PC-3 (cell line): ENCODE measurements around the gene ADORA1. TPM values are rescaled to one million over a fixed set of nuclear protein-coding genes. Genes with fewer than 3 reads are reported as not detected.

Experiments
- ATAC-seq: fragments of 200-7000 bp; cut with Tn5 transposase; 2 replicates; pipeline ENCODE4 v1.9.1; 2020; ENCODE audit warnings: mild to moderate bottlenecking, moderate library complexity
- BruUV-seq: library from RNA; stranded (reverse); fragments of 400-500 nt; replicated peaks from 2 replicates; lab custom pipeline; 2021; lab: Mats Ljungman, UMichigan
- CTCF ChIA-PET: fragments of 300-600 bp; sonication (Branson Sonifier 250); formaldehyde crosslinking; loops from one replicate; lab custom pipeline; 2022; ENCODE audit warnings: antibody characterized with exemption; lab: Charles Lee
- POLR2A ChIA-PET: fragments of 300-600 bp; sonication (Branson Sonifier 250); formaldehyde crosslinking; loops from one replicate; lab custom pipeline; 2022; ENCODE audit warnings: antibody characterized with exemption; ENCODE audit not compliant: unreplicated experiment; lab: Charles Lee
- DNase-seq: peaks from one replicate; pipeline ENCODE4 v3.0.0-alpha.2; 2015
- H2AFZ ChIP-seq: fragments of 300-600 bp; sonication (generic); 2 replicates; pipeline ENCODE4 v1.6.0; 2016; ENCODE audit warnings: antibody characterized with exemption, low read length
- H3F3A ChIP-seq: fragments of 300-600 bp; sonication (generic); one replicate; pipeline ENCODE4 v1.6.0; 2017; ENCODE audit warnings: antibody characterized with exemption, low read length, control low read depth, mild to moderate bottlenecking; ENCODE audit not compliant: unreplicated experiment
- H3K27ac ChIP-seq: fragments of 300-600 bp; sonication (generic); 2 replicates; pipeline ENCODE4 v1.5.1; 2016; ENCODE audit warnings: mild to moderate bottlenecking, low read length
- H3K27me3 ChIP-seq: fragments of 300-600 bp; sonication (generic); 2 replicates; pipeline ENCODE4 v1.6.1; 2016; ENCODE audit warnings: low read length, mixed read lengths
- H3K36me3 ChIP-seq: fragments of 300-600 bp; sonication (generic); 2 replicates; pipeline ENCODE4 v1.6.1; 2016; ENCODE audit warnings: low read depth, mixed run types, low read length, mixed read lengths
- H3K4me1 ChIP-seq: fragments of 300-600 bp; sonication (generic); 2 replicates; pipeline ENCODE4 v1.5.1; 2016; ENCODE audit warnings: low read length; ENCODE audit not compliant: insufficient read depth
- H3K4me2 ChIP-seq: fragments of 300-600 bp; sonication (generic); 2 replicates; pipeline ENCODE4 v1.6.0; 2016; ENCODE audit warnings: low read length
- H3K4me3 ChIP-seq: fragments of 300-600 bp; sonication (generic); 2 replicates; pipeline ENCODE4 v1.5.1; 2016; ENCODE audit warnings: mild to moderate bottlenecking, low read length, mixed read lengths
- H3K79me2 ChIP-seq: fragments of 300-600 bp; sonication (generic); 2 replicates; pipeline ENCODE4 v1.6.1; 2017; ENCODE audit warnings: low read length, mixed read lengths
- H3K9ac ChIP-seq: fragments of 300-600 bp; sonication (generic); 2 replicates; pipeline ENCODE4 v1.6.0; 2016; ENCODE audit warnings: mild to moderate bottlenecking, low read length
- H3K9me2 ChIP-seq: fragments of 300-600 bp; sonication (generic); replicated peaks from 2 replicates; pipeline ENCODE4 v1.6.1; 2016; ENCODE audit warnings: mixed run types, low read length, mixed read lengths
- H3K9me3 ChIP-seq: fragments of 300-600 bp; sonication (generic); 2 replicates; pipeline ENCODE4 v1.6.1; 2016; ENCODE audit warnings: low read length, mixed read lengths
- H4K20me1 ChIP-seq: fragments of 300-600 bp; sonication (generic); 2 replicates; pipeline ENCODE4 v1.6.1; 2016; ENCODE audit warnings: low read length, mixed read lengths
- CTCF ChIP-seq: fragments of 300-600 bp; sonication (generic); conservative IDR thresholded peaks from 2 replicates; pipeline ENCODE4 v1.5.1; 2017; ENCODE audit warnings: antibody characterized with exemption, low read depth, mild to moderate bottlenecking, low read length
- EZH2 ChIP-seq: fragments of 300-600 bp; sonication (generic); IDR thresholded peaks from one replicate; pipeline ENCODE4 v1.6.1; 2017; ENCODE audit warnings: antibody characterized with exemption, mild to moderate bottlenecking, low read length; ENCODE audit not compliant: unreplicated experiment
- EZH2phosphoT487 ChIP-seq: fragments of 300-600 bp; sonication (generic); IDR thresholded peaks from 2 replicates; pipeline ENCODE4 v1.6.1; 2018; ENCODE audit warnings: mild to moderate bottlenecking, antibody characterized with exemption, low read length, borderline replicate concordance
- intact Hi-C: fragments of 100-400 bp; cut with micrococcal nuclease; formaldehyde crosslinking; loops from 2 replicates; pipeline ENCODE4 v1.9.0; 2023
- total RNA-seq: library from RNA; depleted of rRNA; stranded (reverse); fragments of >200 nt; gene quantifications from 2 replicates; pipeline ENCODE4 v1.2.3, GENCODE V29; 2014

ADORA1 gene
- total RNA-seq, 1 experiment from 2014 or later = 1.4 TPM

DNA sequence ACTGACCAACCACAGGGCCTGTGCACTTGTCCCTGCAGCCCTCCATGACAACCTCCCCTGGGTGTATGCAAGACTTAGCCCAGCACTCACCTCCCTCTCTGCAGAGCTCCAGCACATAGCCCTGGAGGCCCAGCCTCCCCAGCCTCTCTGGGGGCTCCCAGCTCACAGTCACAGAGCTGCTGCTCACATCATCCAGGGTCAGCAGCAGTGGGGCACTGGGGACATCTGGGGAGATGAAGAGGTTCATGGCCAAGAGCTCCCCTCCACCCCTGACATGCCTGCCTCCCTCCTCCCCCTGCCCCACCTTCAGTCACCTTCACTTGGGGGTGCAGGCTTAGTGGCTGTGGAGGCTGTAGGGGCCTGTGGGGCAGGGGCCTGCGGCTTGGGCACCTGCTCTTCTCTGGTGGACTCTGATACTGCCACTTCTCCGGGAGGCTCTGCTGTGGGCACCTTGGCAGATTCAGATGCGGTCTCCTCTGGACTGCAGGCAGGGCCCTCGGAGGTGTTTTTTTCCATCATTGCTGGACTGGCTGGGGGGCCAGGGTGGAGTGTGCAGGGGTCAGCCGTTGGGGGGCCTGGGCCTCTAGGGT is 47.8 kb downstream of the ADORA1 start, which contains the start of gene MYBPH:
Gene MYBPH, minus strand, starts transcription at position 590 of the 590 bp plus-strand sequence. Its CDS starts 71 bp downstream, at position 519.
- ChIA-PET POLR2A (no interaction called here), CTCF (no interaction called here)
- no peak within 1 kb of the TSS for H3K9ac ChIP-seq
- H3K4me1 ChIP-seq = peaks cover 13% of the 10 kb centered on the region
- H3K79me2 ChIP-seq = no peaks in the 10 kb centered on the region
- no peaks in the 10 kb centered on the region for H4K20me1 ChIP-seq
- no peaks in the 10 kb centered on the region for H3K9me2 ChIP-seq
- no peak within 1 kb of the TSS for H3K4me2 ChIP-seq
- H3K4me3 ChIP-seq = no peak within 1 kb of the TSS
- H3K27me3 ChIP-seq = no peaks in the 10 kb centered on the region
- no peak within 1 kb of the TSS for H3K27ac ChIP-seq
- H3K36me3 ChIP-seq = no peaks in the 10 kb centered on the region
- TF ChIP-seq EZH2 (no peak), CTCF (no peak), EZH2phosphoT487 (no peak)
- no peak within 1 kb of the TSS for H2AFZ ChIP-seq
- intact Hi-C loops = no loop called here
- H3K9me3 ChIP-seq = no peaks in the 10 kb centered on the region
- no TSS peak for BruUV-seq
- ATAC-seq (no peak), DNase-seq (no peak)
- no peaks in the 10 kb centered on the region for H3F3A ChIP-seq

DNA sequence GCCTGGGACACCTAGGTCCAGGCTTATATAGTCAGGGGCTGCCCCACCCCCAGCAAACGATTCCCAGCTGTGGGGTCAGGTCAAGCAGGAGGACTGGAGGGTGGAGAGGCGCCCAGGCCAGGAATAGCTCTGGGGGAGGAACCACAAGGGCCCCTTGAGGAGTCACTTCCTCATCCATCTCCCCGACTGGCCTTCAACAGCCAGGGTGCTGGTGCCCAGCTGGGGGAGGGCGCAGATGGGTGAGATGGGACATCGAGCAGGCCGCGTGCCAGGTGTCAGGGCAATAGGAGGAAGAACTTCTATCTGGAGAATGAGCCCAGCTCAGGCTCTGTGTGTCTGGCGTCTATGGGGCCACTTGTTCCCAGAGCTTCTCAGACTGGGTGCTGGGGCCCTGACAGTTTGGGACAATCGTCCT is 48.3 kb downstream of the ADORA1 start:
- no peak overlapping the region for H3K4me3 ChIP-seq
- ATAC-seq = no peak
- H3K79me2 ChIP-seq = no peaks in the 10 kb centered on the region
- no peaks in the 10 kb centered on the region for H3K27me3 ChIP-seq
- no peaks in the 10 kb centered on the region for H3K9me2 ChIP-seq
- ChIA-PET POLR2A (no interaction called here), CTCF (no interaction called here)
- H2AFZ ChIP-seq = no peak overlapping the region
- no peaks in the 10 kb centered on the region for H4K20me1 ChIP-seq
- DNase-seq = no peak
- BruUV-seq = no TSS peak
- no peaks in the 10 kb centered on the region for H3F3A ChIP-seq
- intact Hi-C loops = no loop called here
- no peak overlapping the region for H3K27ac ChIP-seq
- peaks cover 13% of the 10 kb centered on the region for H3K4me1 ChIP-seq
- no peaks in the 10 kb centered on the region for H3K9me3 ChIP-seq
- no peaks in the 10 kb centered on the region for H3K36me3 ChIP-seq
- H3K9ac ChIP-seq = no peak overlapping the region
- TF ChIP-seq EZH2phosphoT487 = no peak
- TF ChIP-seq CTCF = no peak
- TF ChIP-seq EZH2 = no peak
- H3K4me2 ChIP-seq = no peak overlapping the region

DNA sequence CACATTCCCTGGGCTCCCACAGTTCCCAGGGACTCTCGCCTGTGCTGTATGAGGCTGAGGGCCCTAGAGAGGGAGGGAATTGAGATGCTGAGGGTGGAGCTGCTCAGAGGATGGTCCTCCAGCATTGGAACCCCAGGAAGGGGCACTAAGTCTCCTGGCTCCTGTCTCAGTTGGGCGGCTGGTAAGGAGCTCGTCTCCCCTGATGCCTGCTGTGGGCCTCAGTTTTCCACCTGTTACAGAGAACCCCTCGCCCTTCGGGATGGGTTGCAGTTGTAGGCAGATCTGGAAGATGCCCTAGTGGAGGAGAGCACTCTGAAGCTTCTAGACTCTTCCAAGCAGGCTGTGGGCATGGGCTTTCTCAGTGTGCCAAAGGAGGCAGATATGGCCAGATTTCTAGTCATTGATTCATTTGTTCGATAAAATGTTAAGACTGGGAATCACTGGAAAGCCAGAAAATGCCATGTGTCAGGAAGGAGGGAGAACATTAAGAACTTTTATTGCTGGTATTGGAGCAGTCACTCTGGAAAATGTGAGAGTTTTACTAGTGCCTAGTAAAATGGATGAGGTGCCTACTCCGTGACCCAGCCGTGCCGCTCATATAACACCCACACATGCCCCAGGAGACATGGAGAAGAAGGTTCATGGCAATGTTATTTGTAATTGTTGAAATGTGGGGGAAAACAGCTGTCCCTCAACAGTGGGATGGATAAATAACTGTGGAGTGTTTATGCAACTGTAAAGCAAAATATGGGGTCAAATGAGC is 48.9 kb downstream of the ADORA1 start:
- intact Hi-C loops = no loop called here
- ATAC-seq (no peak), DNase-seq (no peak)
- H3K36me3 ChIP-seq = no peaks in the 10 kb centered on the region
- no peak overlapping the region for H3K9ac ChIP-seq
- no peak overlapping the region for H3K4me2 ChIP-seq
- H3K4me1 ChIP-seq = peaks cover 13% of the 10 kb centered on the region
- BruUV-seq = no TSS peak
- ChIA-PET POLR2A (no interaction called here), CTCF (no interaction called here)
- no peak overlapping the region for H2AFZ ChIP-seq
- no peak overlapping the region for H3K4me3 ChIP-seq
- H3F3A ChIP-seq = no peaks in the 10 kb centered on the region
- TF ChIP-seq EZH2phosphoT487 (no peak), EZH2 (no peak), CTCF (no peak)
- H3K27ac ChIP-seq = no peak overlapping the region
- H3K9me2 ChIP-seq = no peaks in the 10 kb centered on the region
- no peaks in the 10 kb centered on the region for H3K79me2 ChIP-seq
- no peaks in the 10 kb centered on the region for H4K20me1 ChIP-seq
- no peaks in the 10 kb centered on the region for H3K9me3 ChIP-seq
- H3K27me3 ChIP-seq = no peaks in the 10 kb centered on the region
